HAP-1 (cell line): ENCODE data around the gene NT5E.
"Not testable (repeated sequence)": the region's sequence is repeated elsewhere in the genome, so short reads cannot be mapped to it uniquely, and the experiment has no call there.

Source experiments
- DNase-seq, 2 experiments: peaks; one replicate each; pipeline ENCODE4 v3.0.0-alpha.2; 2016 to 2020; ENCODE audit warnings: low spot score in 2 of 2
- H3K27me3 ChIP-seq: fragments of 250-450 bp; sonication (Bioruptor Pico); 2 replicates; pipeline ENCODE4 v1.5.1; 2020; ENCODE audit warnings: low read depth, mild to moderate bottlenecking, moderate library complexity
- H3K36me3 ChIP-seq: fragments of 250-450 bp; sonication (Bioruptor Pico); replicated peaks from 2 replicates; pipeline ENCODE4 v1.5.1; 2020; ENCODE audit warnings: mild to moderate bottlenecking
- H3K4me1 ChIP-seq: fragments of 250-450 bp; sonication (Bioruptor Pico); 2 replicates; pipeline ENCODE4 v1.5.1; 2020; ENCODE audit warnings: mild to moderate bottlenecking
- H3K4me3 ChIP-seq: fragments of 250-450 bp; sonication (Bioruptor Pico); 2 replicates; pipeline ENCODE4 v1.5.1; 2020; ENCODE audit warnings: mild to moderate bottlenecking, moderate library complexity
- H3K9me3 ChIP-seq: fragments of 250-450 bp; sonication (Bioruptor Pico); 2 replicates; pipeline ENCODE4 v1.5.1; 2020; ENCODE audit warnings: mild to moderate bottlenecking, moderate library complexity
- in situ Hi-C: fragments of 300-500 bp; cut with MboI; formaldehyde crosslinking; loops from 3 replicates; pipeline ENCODE4 v1.14.3; 2020; ENCODE audit warnings: low sequenced_read_pairs, inconsistent platforms, mixed read lengths

Gene NT5E

GRCh38 chr6:85449818-85450759 is at the start of gene NT5E:
TSS of gene NT5E (plus strand) at chr6:85450083. CDS start at chr6:85450140, 57 bp downstream.
- Histone ChIP-seq H3K36me3 (no peaks in the 10 kb centered on the region), H3K4me1 (no peaks in the 10 kb centered on the region), H3K9me3 (no peaks in the 10 kb centered on the region), H3K4me3 (no peak within 1 kb of the TSS), H3K27me3 (peaks cover 20% of the 10 kb centered on the region)
- in situ Hi-C loops: no loop called here
- no peak for DNase-seq

GRCh38 chr6:85400331-85400730 is 49.6 kb upstream of the NT5E start:
- no peaks in the 10 kb centered on the region for H3K36me3 ChIP-seq
- no peak overlapping the region for H3K4me3 ChIP-seq
- no peak for DNase-seq
- in situ Hi-C loops: no loop called here
- no peaks in the 10 kb centered on the region for H3K9me3 ChIP-seq
- no peaks in the 10 kb centered on the region for H3K27me3 ChIP-seq
- no peaks in the 10 kb centered on the region for H3K4me1 ChIP-seq

- Histone ChIP-seq H3K27me3 (no peaks in the 10 kb centered on the region), H3K4me3 (no peak overlapping the region), H3K4me1 (no peaks in the 10 kb centered on the region), H3K36me3 (no peaks in the 10 kb centered on the region), H3K9me3 (no peaks in the 10 kb centered on the region)
- no peak for DNase-seq
- in situ Hi-C loops: no loop called here
Measured at GRCh38 chr6:85401186-85402021, 48.5 kb upstream of the NT5E start.

GRCh38 chr6:85402071-85402470 is 47.8 kb upstream of the NT5E start:
- no peaks in the 10 kb centered on the region for H3K27me3 ChIP-seq
- H3K9me3 ChIP-seq: no peaks in the 10 kb centered on the region
- H3K4me1 ChIP-seq: no peaks in the 10 kb centered on the region
- DNase-seq: no peak
- in situ Hi-C loops: no loop called here
- no peak overlapping the region for H3K4me3 ChIP-seq
- H3K36me3 ChIP-seq: no peaks in the 10 kb centered on the region

- Histone ChIP-seq H3K36me3 (no peaks in the 10 kb centered on the region), H3K27me3 (no peaks in the 10 kb centered on the region), H3K9me3 (no peaks in the 10 kb centered on the region), H3K4me3 (no peak overlapping the region), H3K4me1 (no peaks in the 10 kb centered on the region)
- DNase-seq: no peak
- in situ Hi-C loops: no loop called here
Measured at GRCh38 chr6:85402922-85403321, 47.0 kb upstream of the NT5E start.

- H3K9me3 ChIP-seq: no peaks in the 10 kb centered on the region
- no peaks in the 10 kb centered on the region for H3K36me3 ChIP-seq
- in situ Hi-C loops: no loop called here
- DNase-seq: no peak
- no peaks in the 10 kb centered on the region for H3K4me1 ChIP-seq
- no peaks in the 10 kb centered on the region for H3K27me3 ChIP-seq
- no peak overlapping the region for H3K4me3 ChIP-seq
Measured at GRCh38 chr6:85403331-85404015, 46.4 kb upstream of the NT5E start.

- H3K4me3 ChIP-seq, H3K4me1 ChIP-seq, in situ Hi-C loops, H3K27me3 ChIP-seq, H3K9me3 ChIP-seq, DNase-seq, H3K36me3 ChIP-seq: not testable (repeated sequence)
Measured at GRCh38 chr6:85404016-85404563, 45.8 kb upstream of the NT5E start.

- in situ Hi-C loops: no loop called here
- Histone ChIP-seq H3K4me3 (no peak overlapping the region), H3K4me1 (no peaks in the 10 kb centered on the region), H3K27me3 (no peaks in the 10 kb centered on the region), H3K9me3 (no peaks in the 10 kb centered on the region), H3K36me3 (no peaks in the 10 kb centered on the region)
- DNase-seq: no peak
Measured at GRCh38 chr6:85404564-85405174, 45.2 kb upstream of the NT5E start.

GRCh38 chr6:85405175-85405852 is 44.6 kb upstream of the NT5E start:
- Histone ChIP-seq H3K9me3 (no peaks in the 10 kb centered on the region), H3K36me3 (no peaks in the 10 kb centered on the region), H3K27me3 (no peaks in the 10 kb centered on the region), H3K4me3 (no peak overlapping the region), H3K4me1 (no peaks in the 10 kb centered on the region)
- no peak for DNase-seq
- in situ Hi-C loops: no loop called here

- H3K4me1 ChIP-seq: no peaks in the 10 kb centered on the region
- in situ Hi-C loops: no loop called here
Measured at GRCh38 chr6:85405853-85406198, 44.1 kb upstream of the NT5E start.

GRCh38 chr6:85406641-85407075 is 43.2 kb upstream of the NT5E start:
- no peaks in the 10 kb centered on the region for H3K36me3 ChIP-seq
- H3K27me3 ChIP-seq: no peaks in the 10 kb centered on the region
- no peaks in the 10 kb centered on the region for H3K9me3 ChIP-seq
- in situ Hi-C loops: no loop called here
- no peaks in the 10 kb centered on the region for H3K4me1 ChIP-seq
- H3K4me3 ChIP-seq: no peak overlapping the region
- DNase-seq: no peak

More at GRCh38 chr6:85405853-85406198, 44.1 kb upstream of the NT5E start:
- no peaks in the 10 kb centered on the region for H3K36me3 ChIP-seq
- no peaks in the 10 kb centered on the region for H3K27me3 ChIP-seq
- DNase-seq: no peak
- H3K9me3 ChIP-seq: no peaks in the 10 kb centered on the region
- H3K4me3 ChIP-seq: no peak overlapping the region

- DNase-seq: no peak
- no peak overlapping the region for H3K4me3 ChIP-seq
- H3K4me1 ChIP-seq: no peaks in the 10 kb centered on the region
- H3K9me3 ChIP-seq: no peaks in the 10 kb centered on the region
- H3K27me3 ChIP-seq: no peaks in the 10 kb centered on the region
- in situ Hi-C loops: no loop called here
- no peaks in the 10 kb centered on the region for H3K36me3 ChIP-seq
Measured at GRCh38 chr6:85408039-85408438, 41.8 kb upstream of the NT5E start.
